Measurements from ENCODE around the gene TBC1D25. TPM values are rescaled to one million over a fixed set of nuclear protein-coding genes. Genes with fewer than 3 reads are reported as not detected.
"Not testable (repeated sequence)": the region's sequence is repeated elsewhere in the genome, so short reads cannot be mapped to it uniquely, and the experiment has no call there.

The TBC1D25 gene
- polyA plus RNA-seq, 1 of the 3 experiments (the other 2 are of a cell fraction) = 18.4 TPM

GRCh38 chrX:48516987-48517386, 22.5 kb upstream of the TBC1D25 start:
- ChIA-PET CTCF (no interaction called here), POLR2A (no interaction called here)
- Histone ChIP-seq H3K9me2 (no peaks in the 10 kb centered on the region), H2AFZ (ENCODE audit: low read depth) (no peak overlapping the region), H3K27me3 (ENCODE audit: insufficient read depth) (no peaks in the 10 kb centered on the region), H3K4me3 (ENCODE audit: low read depth in 2 of 2, low read length in 1 of 2) (no peak overlapping the region), H3K4me2 (no peak overlapping the region), H3K9me3 (no peaks in the 10 kb centered on the region), H3F3A (replicated peaks; ENCODE audit: insufficient read depth) (no peaks in the 10 kb centered on the region), H3K36me3 (replicated peaks in 1 of 2; ENCODE audit: control insufficient read depth in 1 of 2, insufficient read depth in 2 of 2, low read length in 1 of 2) (no peaks in the 10 kb centered on the region), H3K79me2 (ENCODE audit: insufficient read depth) (no peaks in the 10 kb centered on the region), H3K27ac (ENCODE audit: low read depth in 2 of 2, low read length in 1 of 2) (no peak overlapping the region), H3K9ac (no peak overlapping the region), H3K4me1 (ENCODE audit: control insufficient read depth in 1 of 2, insufficient read depth in 2 of 2, low read depth in 1 of 2, low read length in 1 of 2) (peaks cover 0 to 20% of the 10 kb centered on the region in 2 experiments; a peak in 1 of 4 replicates), H4K20me1 (ENCODE audit: insufficient read depth) (no peaks in the 10 kb centered on the region)
- 57% methylated on average over 3 of the region's 5 CpGs for WGBS (ENCODE audit: low lambda C conversion rate)
- no peak for DNase-seq
- TF ChIP-seq YY1 (IDR thresholded peaks at IDR 0.05; ENCODE audit: low read depth) = no peak
- no peak for TF ChIP-seq RCOR1 (IDR thresholded peaks at IDR 0.05; ENCODE audit: low read length)
- TF ChIP-seq JUND (IDR thresholded peaks at IDR 0.05) = no peak
- TF ChIP-seq FOXM1 (IDR thresholded peaks at IDR 0.05; ENCODE audit: low read depth) = no peak
- TF ChIP-seq POLR2AphosphoS5 (IDR thresholded peaks at IDR 0.05; ENCODE audit: low read depth, low read length) = no peak
- no peak for TF ChIP-seq CHD2 (IDR thresholded peaks at IDR 0.05; ENCODE audit: low read length, partially characterized antibody)
- no peak for TF ChIP-seq RXRA (IDR thresholded peaks at IDR 0.05; ENCODE audit: borderline replicate concordance, low read depth)
- no peak for TF ChIP-seq ELF1 (IDR thresholded peaks at IDR 0.05)
- no peak for TF ChIP-seq GABPA (IDR thresholded peaks at IDR 0.05; ENCODE audit: low read depth)
- TF ChIP-seq SMC3 (IDR thresholded peaks at IDR 0.05; ENCODE audit: low read depth, low read length) = no peak
- no peak for TF ChIP-seq REST (IDR thresholded peaks at IDR 0.05; ENCODE audit: low read depth, low read length)
- no peak for TF ChIP-seq PBX3 (IDR thresholded peaks at IDR 0.05)
- TF ChIP-seq TCF12 (IDR thresholded peaks at IDR 0.05) = no peak
- no peak for TF ChIP-seq RFX5 (IDR thresholded peaks at IDR 0.05; ENCODE audit: low read length)
- TF ChIP-seq RAD21 (IDR thresholded peaks at IDR 0.05; ENCODE audit: low read length) = no peak
- no peak for TF ChIP-seq TAF1 (IDR thresholded peaks at IDR 0.05; ENCODE audit: borderline replicate concordance, low read depth, low read length)
- TF ChIP-seq FOSL2 (IDR thresholded peaks at IDR 0.05; ENCODE audit: borderline replicate concordance, low read depth) = no peak
- TF ChIP-seq GATA2 (CRISPR knock-in tag; IDR thresholded peaks at IDR 0.05) = no peak

- H3K27ac ChIP-seq (ENCODE audit: low read depth in 2 of 2, low read length in 1 of 2); H3K9me3 ChIP-seq; H3K4me3 ChIP-seq (ENCODE audit: low read depth in 2 of 2, low read length in 1 of 2); H4K20me1 ChIP-seq (ENCODE audit: insufficient read depth); DNase-seq; H3K9ac ChIP-seq; H3F3A ChIP-seq (replicated peaks; ENCODE audit: insufficient read depth); H3K79me2 ChIP-seq (ENCODE audit: insufficient read depth); H3K4me2 ChIP-seq; H3K27me3 ChIP-seq (ENCODE audit: insufficient read depth); POLR2A ChIA-PET; H2AFZ ChIP-seq (ENCODE audit: low read depth); H3K4me1 ChIP-seq (ENCODE audit: control insufficient read depth in 1 of 2, insufficient read depth in 2 of 2, low read depth in 1 of 2, low read length in 1 of 2); H3K9me2 ChIP-seq; H3K36me3 ChIP-seq (replicated peaks in 1 of 2; ENCODE audit: control insufficient read depth in 1 of 2, insufficient read depth in 2 of 2, low read length in 1 of 2): not testable (repeated sequence)
- CTCF ChIA-PET = interaction anchor here (0.6 to 0.8 kb wide), 2 partner anchors 11 to 45 kb away, joined by 3 read pairs; no protein-coding TSS in a partner anchor
- 66% methylated on average over 3 of the region's 4 CpGs for WGBS (ENCODE audit: low lambda C conversion rate)
Observed at GRCh38 chrX:48519481-48519880, 20.0 kb upstream of the TBC1D25 start.
